ENCODE data around the gene NKAIN2.

Gene NKAIN2

DNA sequence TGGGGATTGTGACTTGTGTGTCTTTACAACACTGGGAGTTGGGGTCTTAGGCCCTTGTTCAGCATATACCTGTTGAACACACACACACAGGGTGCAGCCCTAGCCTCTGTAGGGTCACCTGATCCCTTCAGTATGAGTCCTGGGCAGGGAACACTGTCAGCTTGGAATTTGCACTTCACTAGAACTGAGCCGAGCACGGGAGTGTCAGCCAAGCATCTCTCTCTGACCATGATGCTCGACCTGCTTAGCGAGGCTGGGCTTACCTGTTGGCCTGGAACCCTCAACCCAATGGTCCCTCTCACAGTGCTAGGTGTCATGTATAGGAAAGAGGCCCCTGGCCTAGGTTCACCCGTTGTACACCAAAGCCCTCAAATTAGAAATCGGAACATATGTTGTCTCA lies 96.1 kb downstream of the NKAIN2 start:
- in situ Hi-C loops (cut with HindIII; ENCODE audit: low sequenced_read_pairs) = no loop called here
- H3K4me3 ChIP-seq (ENCODE audit: low read depth, low read length) = no peak overlapping the region
- DNase-seq (ENCODE audit: low read depth) = no peak
- TF ChIP-seq, protein P1, sequence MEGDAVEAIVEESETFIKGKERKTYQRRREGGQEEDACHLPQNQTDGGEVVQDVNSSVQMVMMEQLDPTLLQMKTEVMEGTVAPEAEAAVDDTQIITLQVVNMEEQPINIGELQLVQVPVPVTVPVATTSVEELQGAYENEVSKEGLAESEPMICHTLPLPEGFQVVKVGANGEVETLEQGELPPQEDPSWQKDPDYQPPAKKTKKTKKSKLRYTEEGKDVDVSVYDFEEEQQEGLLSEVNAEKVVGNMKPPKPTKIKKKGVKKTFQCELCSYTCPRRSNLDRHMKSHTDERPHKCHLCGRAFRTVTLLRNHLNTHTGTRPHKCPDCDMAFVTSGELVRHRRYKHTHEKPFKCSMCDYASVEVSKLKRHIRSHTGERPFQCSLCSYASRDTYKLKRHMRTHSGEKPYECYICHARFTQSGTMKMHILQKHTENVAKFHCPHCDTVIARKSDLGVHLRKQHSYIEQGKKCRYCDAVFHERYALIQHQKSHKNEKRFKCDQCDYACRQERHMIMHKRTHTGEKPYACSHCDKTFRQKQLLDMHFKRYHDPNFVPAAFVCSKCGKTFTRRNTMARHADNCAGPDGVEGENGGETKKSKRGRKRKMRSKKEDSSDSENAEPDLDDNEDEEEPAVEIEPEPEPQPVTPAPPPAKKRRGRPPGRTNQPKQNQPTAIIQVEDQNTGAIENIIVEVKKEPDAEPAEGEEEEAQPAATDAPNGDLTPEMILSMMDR (IDR thresholded peaks at IDR 0.05; ENCODE audit: low read depth, low read length, missing control alignments) = no peak

DNA sequence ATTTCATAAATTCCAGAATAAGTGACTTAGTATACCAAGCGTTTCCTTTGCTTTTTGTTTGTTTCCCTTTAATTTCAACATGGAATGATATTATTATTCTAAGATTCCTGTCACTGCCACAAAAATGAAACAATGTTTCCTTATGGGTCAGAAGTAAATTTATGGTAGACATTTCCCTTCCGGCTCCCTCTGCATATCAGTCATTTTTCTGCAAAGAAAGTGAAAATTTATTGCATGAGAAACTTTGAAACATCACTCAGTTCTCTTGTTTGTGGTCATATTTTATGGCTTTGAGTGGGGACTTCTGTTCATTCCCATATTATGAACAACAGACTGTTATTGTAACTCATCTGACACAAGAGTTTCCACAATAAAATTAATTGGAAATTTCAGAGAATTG lies 97.8 kb downstream of the NKAIN2 start:
- in situ Hi-C loops (cut with HindIII; ENCODE audit: low sequenced_read_pairs) = no loop called here
- no peak for DNase-seq (ENCODE audit: low read depth)
- H3K4me3 ChIP-seq (ENCODE audit: low read depth, low read length) = no peak overlapping the region
- TF ChIP-seq, protein P1 (IDR thresholded peaks at IDR 0.05; ENCODE audit: low read depth, low read length, missing control alignments) = no peak

- TF ChIP-seq, protein P1 (IDR thresholded peaks at IDR 0.05; ENCODE audit: low read depth, low read length, missing control alignments) = no peak
- DNase-seq (ENCODE audit: low read depth) = no peak
- H3K4me3 ChIP-seq (ENCODE audit: low read depth, low read length) = no peak overlapping the region
These were observed 99.2 kb downstream of the NKAIN2 start for GRCh38 chr6:123902738-123903313.

GRCh38 chr6:123904228-123904627 lies 100.6 kb downstream of the NKAIN2 start:
- no peak overlapping the region for H3K4me3 ChIP-seq (ENCODE audit: low read depth, low read length)
- DNase-seq (ENCODE audit: low read depth) = no peak

More at GRCh38 chr6:123902738-123903313, 99.2 kb downstream of the NKAIN2 start:
- in situ Hi-C loops (cut with HindIII; ENCODE audit: low sequenced_read_pairs) = no loop called here

GRCh38 chr6:123908797-123909196 lies 105.1 kb downstream of the NKAIN2 start:
- in situ Hi-C loops (cut with HindIII; ENCODE audit: low sequenced_read_pairs) = no loop called here
- TF ChIP-seq, protein P1 (IDR thresholded peaks at IDR 0.05; ENCODE audit: low read depth, low read length, missing control alignments) = no peak
- DNase-seq (ENCODE audit: low read depth) = no peak
- no peak overlapping the region for H3K4me3 ChIP-seq (ENCODE audit: low read depth, low read length)

More at GRCh38 chr6:123904228-123904627, 100.6 kb downstream of the NKAIN2 start:
- in situ Hi-C loops (cut with HindIII; ENCODE audit: low sequenced_read_pairs) = no loop called here
- TF ChIP-seq, protein P1 (IDR thresholded peaks at IDR 0.05; ENCODE audit: low read depth, low read length, missing control alignments) = no peak

- H3K4me3 ChIP-seq (ENCODE audit: low read depth, low read length) = no peak overlapping the region
- TF ChIP-seq, protein P1 (IDR thresholded peaks at IDR 0.05; ENCODE audit: low read depth, low read length, missing control alignments) = no peak
- no peak for DNase-seq (ENCODE audit: low read depth)
- in situ Hi-C loops (cut with HindIII; ENCODE audit: low sequenced_read_pairs) = no loop called here
These were observed 106.3 kb downstream of the NKAIN2 start for GRCh38 chr6:123909989-123910388.
